AG04449 (cell line): ENCODE results near the gene MARCHF10.

Experiments
- CTCF ChIA-PET: fragments of 350-600 bp; formaldehyde crosslinking; extraction: SDS; loops from one replicate; lab custom pipeline; 2021; ENCODE audit warnings: antibody characterized with exemption; lab: Yijun Ruan, JAX
- POLR2A ChIA-PET: fragments of 400-600, 350-600 bp; formaldehyde crosslinking; extraction: SDS; loops from one replicate; lab custom pipeline; 2020; ENCODE audit warnings: antibody characterized with exemption, inconsistent platforms; lab: Yijun Ruan, JAX
- DNase-seq: peaks from one replicate; pipeline ENCODE4 v3.0.0-alpha.2; 2010; ENCODE audit warnings: low read depth, low spot score
- H3K4me3 ChIP-seq: 2 replicates; pipeline ENCODE4 v1.5.1; 2011; ENCODE audit warnings: low read depth, mild to moderate bottlenecking, control low read depth, low read length
- CTCF ChIP-seq: IDR thresholded peaks from one replicate; pipeline ENCODE4 v1.5.1; 2011; ENCODE audit warnings: mild to moderate bottlenecking, moderate library complexity, low read length, control low read depth, inconsistent platforms; ENCODE audit not compliant: insufficient read depth; ENCODE audit errors: missing control alignments

MARCHF10 gene

GRCh38 chr17:62822080-62822904 is 14.2 kb upstream of the MARCHF10 start:
- ChIA-PET CTCF (interaction anchor here (0.8 kb wide), 1 partner anchor 101 kb away, joined by 3 read pairs; no protein-coding TSS in a partner anchor), POLR2A (no interaction called here)
- H3K4me3 ChIP-seq: no peak overlapping the region
- TF ChIP-seq CTCF: no peak
- DNase-seq: no peak

- ChIA-PET POLR2A (no interaction called here), CTCF (interaction anchor here (0.8 to 1.1 kb wide), 5 partner anchors 11 to 790 kb away, joined by 3 to 4 read pairs (median 3); no protein-coding TSS in a partner anchor)
- DNase-seq: no peak
- no peak for TF ChIP-seq CTCF
- no peak overlapping the region for H3K4me3 ChIP-seq
Observed at GRCh38 chr17:62821189-62822079, 13.3 kb upstream of the MARCHF10 start.

- CTCF ChIA-PET: interaction anchor here (0.8 to 1.4 kb wide), 4 partner anchors 9 to 262 kb away, joined by 3 to 5 read pairs (median 3); no protein-coding TSS in a partner anchor
- peak; percentile 95 for DNase-seq
- peak overlapping the region; percentile 39 for H3K4me3 ChIP-seq
- POLR2A ChIA-PET: no interaction called here
- TF ChIP-seq CTCF: no peak
Observed at GRCh38 chr17:62819511-62820221, 11.6 kb upstream of the MARCHF10 start.

- no peak for TF ChIP-seq CTCF
- CTCF ChIA-PET: interaction anchor here (1.2 kb wide), 1 partner anchor 59 kb away, joined by 3 read pairs; no protein-coding TSS in a partner anchor
- no peak for DNase-seq
- H3K4me3 ChIP-seq: no peak overlapping the region
- POLR2A ChIA-PET: no interaction called here
Observed at GRCh38 chr17:62818526-62818925, 10.4 kb upstream of the MARCHF10 start.

- POLR2A ChIA-PET: no interaction called here
- no peak for DNase-seq
- CTCF ChIA-PET: no interaction called here
- no peak overlapping the region for H3K4me3 ChIP-seq
- no peak for TF ChIP-seq CTCF
Observed at GRCh38 chr17:62816282-62816839, 8.2 kb upstream of the MARCHF10 start.
